Measurements from ENCODE around the gene IKBKE.

IKBKE gene

DNA sequence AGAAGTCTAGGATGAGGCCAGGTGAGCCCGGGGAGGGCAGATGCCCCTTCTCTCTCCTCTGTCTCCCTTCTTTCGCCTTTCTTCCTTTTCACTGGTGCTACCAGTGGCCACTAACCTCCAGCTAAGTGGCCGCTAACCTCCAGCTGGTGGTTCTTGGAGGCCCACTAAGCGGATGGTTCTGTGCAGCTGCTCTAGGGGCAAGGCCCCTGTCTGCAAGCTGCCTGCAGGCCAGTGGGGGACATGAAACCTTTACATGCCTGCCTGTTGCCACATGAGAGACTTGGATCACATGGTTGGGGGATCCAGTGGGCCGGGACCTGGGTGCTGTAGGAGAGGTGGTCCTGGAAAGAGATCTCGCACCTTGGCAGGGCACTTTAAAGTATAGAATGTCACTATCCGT lies 17.7 kb downstream of the IKBKE start:
- TF ChIP-seq ZFX (IDR thresholded peaks at IDR 0.05) = no peak
- TF ChIP-seq, protein P1, sequence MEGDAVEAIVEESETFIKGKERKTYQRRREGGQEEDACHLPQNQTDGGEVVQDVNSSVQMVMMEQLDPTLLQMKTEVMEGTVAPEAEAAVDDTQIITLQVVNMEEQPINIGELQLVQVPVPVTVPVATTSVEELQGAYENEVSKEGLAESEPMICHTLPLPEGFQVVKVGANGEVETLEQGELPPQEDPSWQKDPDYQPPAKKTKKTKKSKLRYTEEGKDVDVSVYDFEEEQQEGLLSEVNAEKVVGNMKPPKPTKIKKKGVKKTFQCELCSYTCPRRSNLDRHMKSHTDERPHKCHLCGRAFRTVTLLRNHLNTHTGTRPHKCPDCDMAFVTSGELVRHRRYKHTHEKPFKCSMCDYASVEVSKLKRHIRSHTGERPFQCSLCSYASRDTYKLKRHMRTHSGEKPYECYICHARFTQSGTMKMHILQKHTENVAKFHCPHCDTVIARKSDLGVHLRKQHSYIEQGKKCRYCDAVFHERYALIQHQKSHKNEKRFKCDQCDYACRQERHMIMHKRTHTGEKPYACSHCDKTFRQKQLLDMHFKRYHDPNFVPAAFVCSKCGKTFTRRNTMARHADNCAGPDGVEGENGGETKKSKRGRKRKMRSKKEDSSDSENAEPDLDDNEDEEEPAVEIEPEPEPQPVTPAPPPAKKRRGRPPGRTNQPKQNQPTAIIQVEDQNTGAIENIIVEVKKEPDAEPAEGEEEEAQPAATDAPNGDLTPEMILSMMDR (conservative IDR thresholded peaks at IDR 0.05) = no peak
- no peak overlapping the region for H3K27ac ChIP-seq

DNA sequence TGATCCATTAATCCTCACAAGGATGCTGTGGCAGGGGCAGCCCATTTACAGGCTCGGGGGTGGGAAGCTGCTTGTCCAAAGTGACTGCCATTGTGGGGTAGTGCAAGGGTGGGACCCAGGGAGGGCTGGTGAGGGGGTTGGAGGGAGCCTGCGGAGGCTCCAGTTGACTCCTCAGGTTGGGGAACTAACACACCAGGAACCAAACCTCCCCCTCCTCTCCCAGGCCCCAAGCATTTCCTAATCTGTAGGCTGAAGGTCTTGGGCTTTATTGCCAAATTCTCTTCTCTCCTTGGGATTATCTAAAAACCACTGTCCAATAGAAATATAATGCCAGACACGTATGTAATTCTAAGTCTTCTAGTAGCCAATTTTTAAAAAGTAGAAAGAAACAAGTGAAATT lies 18.2 kb downstream of the IKBKE start:
- TF ChIP-seq ZFX (IDR thresholded peaks at IDR 0.05) = no peak
- TF ChIP-seq, protein P1 (conservative IDR thresholded peaks at IDR 0.05) = no peak
- H3K27ac ChIP-seq = no peak overlapping the region

DNA sequence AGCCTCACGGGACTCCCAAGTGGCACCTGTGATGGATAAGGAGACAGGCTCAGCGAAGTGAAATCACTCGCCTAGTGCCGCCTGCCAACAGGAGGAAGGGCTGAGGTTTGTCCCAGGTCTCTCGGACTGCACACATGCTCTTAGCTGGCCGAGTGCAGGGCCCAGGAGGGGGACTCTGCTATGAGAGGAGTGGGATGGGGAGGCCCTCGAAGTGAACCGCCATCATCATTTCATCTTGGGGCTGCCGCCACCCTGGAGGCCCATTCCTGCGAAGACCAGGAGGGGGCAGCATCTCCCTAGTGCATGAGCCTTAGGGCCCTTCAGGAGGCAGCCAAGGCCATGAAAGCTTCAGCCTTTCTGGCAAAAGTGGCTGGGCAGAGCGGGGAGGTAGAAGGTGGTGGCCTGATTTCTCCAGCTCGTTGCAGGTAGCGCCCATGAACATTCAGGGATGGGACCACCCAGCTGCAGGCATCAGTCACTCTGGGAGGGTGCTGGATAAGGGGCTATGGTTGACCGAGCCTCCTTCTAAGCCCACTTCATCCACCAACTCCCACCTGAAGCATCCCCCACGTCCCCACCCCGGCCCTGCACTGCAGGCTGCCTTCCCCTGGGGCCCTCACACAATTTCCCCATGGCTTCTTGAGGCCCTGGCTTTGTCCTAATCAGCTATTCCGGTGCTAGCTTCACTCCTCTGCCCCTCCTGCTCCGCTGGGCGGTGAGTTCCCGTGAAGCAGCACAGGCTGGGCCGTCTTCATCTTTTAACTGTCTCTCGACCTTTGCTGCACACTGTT lies 19.9 kb downstream of the IKBKE start:
- TF ChIP-seq, protein P1 (conservative IDR thresholded peaks at IDR 0.05) = peak; percentile 98
- no peak for TF ChIP-seq ZFX (IDR thresholded peaks at IDR 0.05)
- H3K27ac ChIP-seq = no peak overlapping the region

DNA sequence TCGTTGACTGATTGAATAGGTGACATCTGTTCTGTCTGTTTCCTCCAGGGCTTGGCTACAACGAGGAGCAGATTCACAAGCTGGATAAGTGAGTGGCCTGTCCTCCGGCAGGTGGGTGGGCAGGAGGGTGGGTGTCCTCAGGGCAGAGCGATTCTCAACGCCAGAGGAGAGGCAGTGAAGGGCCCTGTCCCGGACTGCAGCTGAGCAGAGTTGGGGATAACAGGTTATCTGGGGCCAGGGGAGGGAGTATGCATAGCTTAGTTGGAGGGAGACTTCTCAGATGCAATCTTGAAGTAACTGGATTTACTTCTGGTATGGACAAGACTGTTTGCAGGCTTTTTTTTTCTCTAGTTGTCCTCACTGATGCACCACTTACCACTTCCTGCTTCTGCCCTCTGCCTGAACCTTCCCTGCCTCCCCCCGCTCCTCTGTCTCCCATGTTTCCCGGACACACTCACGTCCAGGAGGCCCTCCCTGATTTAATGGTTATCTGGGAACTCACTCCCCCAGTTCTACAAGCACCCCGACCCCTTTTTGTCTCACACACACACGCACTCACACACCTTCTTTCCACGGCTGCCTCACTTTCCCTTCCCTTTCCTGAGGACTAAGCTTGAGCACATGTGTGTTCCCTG lies 20.6 kb downstream of the IKBKE start:
- TF ChIP-seq, protein P1 (conservative IDR thresholded peaks at IDR 0.05) = no peak
- no peak for TF ChIP-seq ZFX (IDR thresholded peaks at IDR 0.05)
- H3K27ac ChIP-seq = no peak overlapping the region

DNA sequence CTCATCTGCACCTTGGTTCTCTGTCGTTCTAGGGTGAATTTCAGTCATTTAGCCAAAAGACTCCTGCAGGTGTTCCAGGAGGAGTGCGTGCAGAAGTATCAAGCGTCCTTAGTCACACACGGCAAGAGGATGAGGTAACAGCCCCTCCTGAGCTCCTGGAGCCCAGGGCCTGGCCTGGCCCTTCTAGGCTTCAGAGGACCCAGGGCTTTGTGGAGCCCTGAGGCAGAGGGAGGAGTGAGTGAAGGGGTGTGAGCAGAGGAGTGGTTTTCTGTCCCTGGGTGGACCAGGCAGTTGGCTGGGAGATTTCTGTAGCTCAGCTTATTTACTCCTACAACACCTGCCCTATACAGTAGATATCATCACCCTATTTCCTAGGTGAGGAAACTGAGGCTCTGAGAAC lies 21.3 kb downstream of the IKBKE start:
- no peak overlapping the region for H3K27ac ChIP-seq

DNA sequence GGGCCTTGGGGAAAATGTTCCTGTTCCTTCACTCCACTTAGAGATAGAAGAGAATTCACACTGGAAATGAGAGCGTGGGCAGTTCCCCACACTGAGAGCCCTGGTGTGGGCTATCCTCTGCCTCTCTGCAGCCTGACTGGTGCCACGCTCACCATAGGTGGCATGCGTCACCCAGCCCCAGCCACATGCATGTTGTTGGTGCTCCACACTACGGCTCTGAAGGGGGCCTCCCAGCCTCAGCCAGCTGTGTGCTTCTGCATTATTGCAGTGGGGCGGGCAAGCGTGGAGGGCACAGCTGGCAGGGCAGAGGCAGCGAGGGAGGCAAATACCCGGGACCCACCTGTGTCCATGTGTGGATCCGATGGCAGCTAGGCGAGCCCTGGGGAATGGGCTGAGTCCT lies 22.3 kb downstream of the IKBKE start:
- TF ChIP-seq ZFX (IDR thresholded peaks at IDR 0.05) = no peak
- TF ChIP-seq, protein P1 (conservative IDR thresholded peaks at IDR 0.05) = no peak

More for the DNA sequence above, 21.3 kb downstream of the IKBKE start:
- TF ChIP-seq ZFX (IDR thresholded peaks at IDR 0.05) = no peak

DNA sequence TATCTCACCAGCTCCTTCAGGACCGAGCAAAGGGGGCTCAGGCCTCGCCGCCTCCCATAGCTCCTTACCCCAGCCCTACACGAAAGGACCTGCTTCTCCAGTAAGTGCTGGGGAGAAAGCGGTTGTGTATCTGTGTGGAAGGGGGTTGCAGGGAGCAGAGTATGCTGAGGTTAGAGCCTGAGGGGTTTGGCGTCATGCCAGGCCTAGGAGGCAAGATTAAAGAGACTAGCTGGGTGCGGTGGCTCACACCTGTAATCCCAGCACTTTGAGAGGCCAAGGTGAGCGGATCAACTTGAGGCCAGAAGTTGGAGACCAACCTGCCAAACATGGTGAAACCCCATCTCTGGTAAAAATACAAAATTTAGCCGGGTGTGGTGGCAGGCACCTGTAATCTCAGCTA lies 23.0 kb downstream of the IKBKE start:
- TF ChIP-seq, protein P1 (conservative IDR thresholded peaks at IDR 0.05) = no peak
- TF ChIP-seq ZFX (IDR thresholded peaks at IDR 0.05) = no peak
- H3K27ac ChIP-seq = no peak overlapping the region

More for the DNA sequence above, 22.3 kb downstream of the IKBKE start:
- no peak overlapping the region for H3K27ac ChIP-seq
